Kidney (tissue), 14 donors: Measurements from ENCODE around the gene MBNL3. TPM values are rescaled to one million over a fixed set of nuclear protein-coding genes. Genes with fewer than 3 reads are reported as not detected.

Experiments
- DNase-seq, 5 donors: peaks; one replicate each; pipeline ENCODE4 v3.0.0-alpha.2; 2013 to 2020
- FAIRE-seq: peaks from 2 replicates; lab custom pipeline; 2012; peaks lifted over from hg19 to GRCh38; lab: Jason Lieb, UNC
- H3K27ac ChIP-seq, 2 donors: one replicate each; pipeline ENCODE4 v1.7.0; 2013; ENCODE audit warnings: low read depth in 2 of 2, low read length in 2 of 2, inconsistent platforms in 1 of 2
- H3K27me3 ChIP-seq: one replicate; pipeline ENCODE4 v1.7.1; 2013; ENCODE audit warnings: low read length, inconsistent platforms; ENCODE audit not compliant: control insufficient read depth, insufficient read depth
- H3K36me3 ChIP-seq, 3 donors: one replicate each; pipeline versions ENCODE4 v1.7.0 to v1.7.1; 2013; ENCODE audit warnings: low read length in 3 of 3, control low read depth in 1 of 3, inconsistent platforms in 1 of 3; ENCODE audit not compliant: insufficient read depth in 3 of 3, control insufficient read depth in 2 of 3
- H3K4me1 ChIP-seq, 3 donors: one replicate each; pipeline versions ENCODE4 v1.7.0 to v1.7.1; 2013; ENCODE audit warnings: low read length in 3 of 3, inconsistent platforms in 1 of 3, low read depth in 1 of 3; ENCODE audit not compliant: control insufficient read depth in 2 of 3, insufficient read depth in 2 of 3
- H3K4me3 ChIP-seq, 3 donors: one replicate each; pipeline versions ENCODE4 v1.7.0 to v1.8.1; 2013; ENCODE audit warnings: low read length in 3 of 3, control low read depth in 1 of 3, inconsistent platforms in 1 of 3
- H3K9ac ChIP-seq, 3 donors: one replicate each; pipeline versions ENCODE4 v1.7.0 to v1.7.1; 2013; ENCODE audit warnings: low read length in 3 of 3, control low read depth in 1 of 3, inconsistent platforms in 1 of 3
- H3K9me3 ChIP-seq, 3 donors: one replicate each; pipeline versions ENCODE4 v1.7.0 to v1.7.1; 2013; ENCODE audit warnings: low read length in 3 of 3, control low read depth in 1 of 3, inconsistent platforms in 1 of 3; ENCODE audit not compliant: control insufficient read depth in 2 of 3, insufficient read depth in 1 of 3
- CTCF ChIP-seq: IDR thresholded peaks from 3 replicates; pipeline ENCODE4 v1.5.1; 2012; ENCODE audit warnings: mild to moderate bottlenecking, moderate library complexity, borderline replicate concordance; ENCODE audit not compliant: insufficient read depth; ENCODE audit errors: extremely low read depth
- intact Hi-C: fragments of 100-400 bp; cut with DNase I; formaldehyde crosslinking; loops from one replicate; pipeline ENCODE4 v1.11.1; 2022
- polyA plus RNA-seq: library from polyadenylated mRNA; stranded (reverse); fragments of 350-450 nt; fragmentation: Illumina TruSeq; extraction: RNeasy Lipid Tissue Mini Kit (QIAGEN cat#74804); gene quantifications from one replicate; pipeline ENCODE4 v1.2.3, GENCODE V29; 2014; ENCODE audit warnings: low read depth, low replicate concordance; ENCODE audit not compliant: insufficient read depth
- total RNA-seq: library from RNA; stranded (reverse); fragmentation: NEBNext Ultra II Directional; extraction: Animal tissue kit (Norgen Biotek cat#: 25700); gene quantifications from one replicate; pipeline ENCODE4 v1.2.1, GENCODE V29; 2021
- donor health status: control.
- donor health status: control.
- donor health status: control.
- donor health status: control.
- donor health status: control.
- donor health status: DM: yes; HTN: yes; CAD: no.
- donor health status: Normal renal cell carcinoma (clear cell type).

MBNL3 gene
- total and polyA plus RNA-seq, 2 donors from 2014 or later = 3.3 to 34.5 TPM

DNA sequence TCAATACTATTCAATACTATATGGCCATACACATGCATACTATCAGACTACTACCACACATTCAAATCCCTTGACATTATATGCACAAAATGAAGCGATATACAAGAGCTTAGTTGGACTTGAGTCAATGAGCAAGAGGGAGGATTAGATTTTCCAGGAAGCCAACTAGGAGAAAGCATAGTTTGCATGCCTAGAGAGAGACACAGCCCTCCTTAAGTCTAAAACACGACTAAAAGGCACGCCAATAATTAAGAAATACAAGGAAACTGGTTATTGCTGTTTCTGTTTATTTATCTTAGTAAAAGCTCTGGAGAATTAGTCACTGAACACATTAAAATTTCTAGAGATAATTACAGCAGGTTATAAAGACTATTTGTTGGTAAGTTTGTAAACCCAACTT lies 21.8 kb downstream of the MBNL3 start:
- Histone ChIP-seq H3K27ac (no peak overlapping the region), H3K4me3 (no peak overlapping the region), H3K36me3 (no peaks in the 10 kb centered on the region), H3K4me1 (no peaks in the 10 kb centered on the region), H3K9me3 (no peaks in the 10 kb centered on the region), H3K9ac (no peak overlapping the region), H3K27me3 (no peaks in the 10 kb centered on the region)
- DNase-seq (peak in 1 of 5 donors; percentile 13), FAIRE-seq (peak; percentile 6)
- no peak for TF ChIP-seq CTCF
- intact Hi-C loops = no loop called here

GRCh38 chrX:132463411-132463810 lies 25.4 kb downstream of the MBNL3 start:
- peak; percentile 13 for FAIRE-seq
- Histone ChIP-seq H3K4me3 (no peak overlapping the region), H3K4me1 (no peaks in the 10 kb centered on the region), H3K27me3 (no peaks in the 10 kb centered on the region), H3K9ac (no peak overlapping the region), H3K36me3 (no peaks in the 10 kb centered on the region), H3K27ac (no peak overlapping the region), H3K9me3 (peaks cover 0 to 1% (median 0%) of the 10 kb centered on the region in 3 donors)
- peak; percentile 31 for TF ChIP-seq CTCF
- no peak for DNase-seq
- intact Hi-C loops = no loop called here

DNA sequence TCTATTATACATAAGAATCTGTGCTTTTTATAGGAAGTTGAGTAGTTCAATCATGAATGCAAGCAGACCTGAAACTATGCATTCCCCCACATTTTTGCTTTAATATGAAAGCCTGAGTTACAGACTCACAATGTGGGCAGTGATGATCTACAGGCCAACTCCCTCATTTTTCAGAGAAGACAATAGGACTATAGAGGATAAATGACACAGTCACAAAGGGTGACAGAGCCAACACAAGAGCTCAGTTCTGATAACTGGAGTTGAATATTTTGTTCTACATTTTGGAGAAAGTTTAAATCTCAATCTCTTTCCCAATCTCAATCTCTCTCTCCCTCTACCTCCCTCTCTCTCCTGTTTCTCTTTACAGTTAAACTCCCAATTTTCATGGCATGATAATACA lies 27.0 kb downstream of the MBNL3 start:
- no peaks in the 10 kb centered on the region for H3K36me3 ChIP-seq
- H3K27ac ChIP-seq = no peak overlapping the region
- TF ChIP-seq CTCF = no peak
- DNase-seq (no peak), FAIRE-seq (peak; percentile 29)
- no peak overlapping the region for H3K9ac ChIP-seq
- H3K4me3 ChIP-seq = no peak overlapping the region
- no peaks in the 10 kb centered on the region for H3K4me1 ChIP-seq
- intact Hi-C loops = no loop called here
- H3K9me3 ChIP-seq = peaks cover 0 to 1% (median 0%) of the 10 kb centered on the region in 3 donors
- H3K27me3 ChIP-seq = no peaks in the 10 kb centered on the region
